ENCODE results near the gene AFF3. TPM values are rescaled to one million over a fixed set of nuclear protein-coding genes. Genes with fewer than 3 reads are reported as not detected.

AFF3 gene
- total RNA-seq, 1 experiment from 2014 or later: not detected

DNA sequence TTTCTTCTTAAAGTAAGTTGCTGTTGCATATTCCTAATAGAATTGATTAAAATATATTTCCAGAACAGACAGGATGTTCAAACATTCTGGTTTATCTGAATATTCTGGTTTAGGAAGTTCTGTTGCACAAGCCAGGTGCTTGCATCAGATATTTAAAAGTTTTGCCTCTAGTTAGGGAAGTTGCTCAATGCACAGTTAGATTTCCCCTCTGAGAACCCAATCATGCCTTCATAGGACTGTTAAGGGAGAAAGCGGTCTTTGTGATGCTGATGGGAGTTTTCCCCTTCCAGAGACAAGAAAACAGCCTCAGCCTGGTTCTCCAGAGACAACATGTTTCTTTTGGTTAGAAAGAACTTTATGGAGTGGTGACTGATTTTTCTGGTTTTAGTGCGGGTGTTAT, 587.0 kb downstream of the AFF3 start:
- CTCF ChIA-PET: no interaction called here
- POLR2A ChIA-PET (ENCODE audit: unreplicated experiment): no interaction called here
- no TSS peak for BruUV-seq (replicated peaks)

DNA sequence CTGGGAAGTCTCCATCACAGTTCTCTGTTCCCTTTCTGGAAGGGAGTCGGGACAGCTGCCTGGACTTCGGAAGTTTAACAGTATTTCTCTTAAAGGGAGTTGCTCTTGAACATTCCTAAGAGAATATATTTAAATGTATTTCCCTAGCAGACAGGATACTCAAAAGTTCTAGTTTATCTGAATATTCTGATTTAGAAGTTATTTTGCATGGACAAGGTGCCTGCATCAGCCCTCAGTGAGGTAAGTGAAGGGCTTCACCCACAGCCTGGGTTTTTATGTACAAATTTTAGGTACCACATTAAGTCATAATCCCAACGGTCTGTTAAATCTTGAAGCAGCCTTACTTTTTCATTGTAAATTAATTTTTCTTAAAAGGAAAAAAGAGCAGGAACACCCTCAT, 587.5 kb downstream of the AFF3 start:
- no peaks in the 10 kb centered on the region for H3K9me3 ChIP-seq (ENCODE audit: insufficient read depth, low read depth)
- H3K36me3 ChIP-seq (ENCODE audit: low read depth): no peaks in the 10 kb centered on the region
- H3K79me2 ChIP-seq (ENCODE audit: low read depth): no peaks in the 10 kb centered on the region
- no TSS peak for BruUV-seq (replicated peaks)
- DNase-seq: no peak
- H3K4me1 ChIP-seq (replicated peaks; ENCODE audit: insufficient read depth): no peaks in the 10 kb centered on the region
- H3K4me2 ChIP-seq: no peak overlapping the region
- H4K20me1 ChIP-seq (ENCODE audit: insufficient read depth): no peaks in the 10 kb centered on the region
- no peak overlapping the region for H2AFZ ChIP-seq
- peaks cover 95% of the 10 kb centered on the region for H3K27me3 ChIP-seq (ENCODE audit: insufficient read depth, low read depth)
- H3K27ac ChIP-seq: no peak overlapping the region
- H3K4me3 ChIP-seq: no peak overlapping the region
- intact Hi-C loops (cut with micrococcal nuclease; ENCODE audit: unreplicated experiment): loop anchor here (10.0 kb wide), 1 partner anchor 270 kb away; no protein-coding TSS in a partner anchor
- TF ChIP-seq, protein P1, sequence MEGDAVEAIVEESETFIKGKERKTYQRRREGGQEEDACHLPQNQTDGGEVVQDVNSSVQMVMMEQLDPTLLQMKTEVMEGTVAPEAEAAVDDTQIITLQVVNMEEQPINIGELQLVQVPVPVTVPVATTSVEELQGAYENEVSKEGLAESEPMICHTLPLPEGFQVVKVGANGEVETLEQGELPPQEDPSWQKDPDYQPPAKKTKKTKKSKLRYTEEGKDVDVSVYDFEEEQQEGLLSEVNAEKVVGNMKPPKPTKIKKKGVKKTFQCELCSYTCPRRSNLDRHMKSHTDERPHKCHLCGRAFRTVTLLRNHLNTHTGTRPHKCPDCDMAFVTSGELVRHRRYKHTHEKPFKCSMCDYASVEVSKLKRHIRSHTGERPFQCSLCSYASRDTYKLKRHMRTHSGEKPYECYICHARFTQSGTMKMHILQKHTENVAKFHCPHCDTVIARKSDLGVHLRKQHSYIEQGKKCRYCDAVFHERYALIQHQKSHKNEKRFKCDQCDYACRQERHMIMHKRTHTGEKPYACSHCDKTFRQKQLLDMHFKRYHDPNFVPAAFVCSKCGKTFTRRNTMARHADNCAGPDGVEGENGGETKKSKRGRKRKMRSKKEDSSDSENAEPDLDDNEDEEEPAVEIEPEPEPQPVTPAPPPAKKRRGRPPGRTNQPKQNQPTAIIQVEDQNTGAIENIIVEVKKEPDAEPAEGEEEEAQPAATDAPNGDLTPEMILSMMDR (conservative IDR thresholded peaks at IDR 0.05): no peak
- no peak for TF ChIP-seq EZH2 (IDR thresholded peaks at IDR 0.05; ENCODE audit: low read depth)
- H3F3A ChIP-seq (ENCODE audit: insufficient read depth, low read depth): no peaks in the 10 kb centered on the region
- POLR2A ChIA-PET (ENCODE audit: unreplicated experiment): no interaction called here
- CTCF ChIA-PET: no interaction called here
- H3K9me2 ChIP-seq (ENCODE audit: insufficient read depth): no peaks in the 10 kb centered on the region

More for the DNA sequence above, 587.0 kb downstream of the AFF3 start:
- no peaks in the 10 kb centered on the region for H4K20me1 ChIP-seq (ENCODE audit: insufficient read depth)
- H3K4me3 ChIP-seq: no peak overlapping the region
- H3K4me2 ChIP-seq: no peak overlapping the region
- H3K27ac ChIP-seq: no peak overlapping the region
- no peaks in the 10 kb centered on the region for H3F3A ChIP-seq (ENCODE audit: insufficient read depth, low read depth)
- no peaks in the 10 kb centered on the region for H3K36me3 ChIP-seq (ENCODE audit: low read depth)
- H3K4me1 ChIP-seq (replicated peaks; ENCODE audit: insufficient read depth): no peaks in the 10 kb centered on the region
- no peaks in the 10 kb centered on the region for H3K9me3 ChIP-seq (ENCODE audit: insufficient read depth, low read depth)
- TF ChIP-seq EZH2 (IDR thresholded peaks at IDR 0.05; ENCODE audit: low read depth): no peak
- TF ChIP-seq, protein P1 (conservative IDR thresholded peaks at IDR 0.05): no peak
- H3K9me2 ChIP-seq (ENCODE audit: insufficient read depth): no peaks in the 10 kb centered on the region
- no peak overlapping the region for H2AFZ ChIP-seq
- no peaks in the 10 kb centered on the region for H3K79me2 ChIP-seq (ENCODE audit: low read depth)
- intact Hi-C loops (cut with micrococcal nuclease; ENCODE audit: unreplicated experiment): loop anchor here (10.0 kb wide), 1 partner anchor 269 kb away; no protein-coding TSS in a partner anchor
- H3K27me3 ChIP-seq (ENCODE audit: insufficient read depth, low read depth): peaks cover 95% of the 10 kb centered on the region
- no peak for DNase-seq

DNA sequence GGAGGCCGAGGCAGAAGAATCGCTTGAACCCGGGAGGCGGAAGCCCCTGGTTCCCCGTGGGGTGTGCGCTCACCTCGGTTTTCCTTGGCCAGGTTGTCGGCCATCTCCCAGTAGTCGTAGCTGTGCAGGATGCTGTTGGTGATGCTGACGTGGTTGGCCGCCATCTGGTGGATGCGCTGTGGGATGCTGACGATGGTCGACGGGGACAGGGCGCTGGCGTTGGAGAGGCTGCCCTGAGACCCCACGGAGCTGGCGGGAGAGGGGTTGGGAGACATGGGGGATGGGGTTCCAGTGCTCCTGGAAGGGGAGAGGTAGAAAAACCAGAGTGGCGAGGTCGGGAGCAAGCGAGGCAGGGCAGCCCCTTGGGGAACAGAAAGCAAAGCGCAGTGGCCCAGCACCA, 588.2 kb downstream of the AFF3 start:
- H3K79me2 ChIP-seq (ENCODE audit: low read depth): no peaks in the 10 kb centered on the region
- ChIA-PET POLR2A (ENCODE audit: unreplicated experiment) (no interaction called here), CTCF (no interaction called here)
- no peak for DNase-seq
- no peaks in the 10 kb centered on the region for H3K9me3 ChIP-seq (ENCODE audit: insufficient read depth, low read depth)
- peaks cover 97% of the 10 kb centered on the region for H3K27me3 ChIP-seq (ENCODE audit: insufficient read depth, low read depth)
- BruUV-seq (replicated peaks): no TSS peak
- H2AFZ ChIP-seq: no peak overlapping the region
- no peaks in the 10 kb centered on the region for H4K20me1 ChIP-seq (ENCODE audit: insufficient read depth)
- H3F3A ChIP-seq (ENCODE audit: insufficient read depth, low read depth): no peaks in the 10 kb centered on the region
- no peak overlapping the region for H3K4me2 ChIP-seq
- no peaks in the 10 kb centered on the region for H3K4me1 ChIP-seq (replicated peaks; ENCODE audit: insufficient read depth)
- no peak overlapping the region for H3K27ac ChIP-seq
- no peak for TF ChIP-seq EZH2 (IDR thresholded peaks at IDR 0.05; ENCODE audit: low read depth)
- TF ChIP-seq, protein P1 (conservative IDR thresholded peaks at IDR 0.05): no peak
- no peaks in the 10 kb centered on the region for H3K9me2 ChIP-seq (ENCODE audit: insufficient read depth)
- H3K36me3 ChIP-seq (ENCODE audit: low read depth): no peaks in the 10 kb centered on the region
- intact Hi-C loops (cut with micrococcal nuclease; ENCODE audit: unreplicated experiment): loop anchor here (10.0 kb wide), 1 partner anchor 271 kb away; no protein-coding TSS in a partner anchor
- no peak overlapping the region for H3K4me3 ChIP-seq

Measured in PC-9 (cell line).